ENCODE data around the gene PLEKHA7.

PLEKHA7 gene

DNA sequence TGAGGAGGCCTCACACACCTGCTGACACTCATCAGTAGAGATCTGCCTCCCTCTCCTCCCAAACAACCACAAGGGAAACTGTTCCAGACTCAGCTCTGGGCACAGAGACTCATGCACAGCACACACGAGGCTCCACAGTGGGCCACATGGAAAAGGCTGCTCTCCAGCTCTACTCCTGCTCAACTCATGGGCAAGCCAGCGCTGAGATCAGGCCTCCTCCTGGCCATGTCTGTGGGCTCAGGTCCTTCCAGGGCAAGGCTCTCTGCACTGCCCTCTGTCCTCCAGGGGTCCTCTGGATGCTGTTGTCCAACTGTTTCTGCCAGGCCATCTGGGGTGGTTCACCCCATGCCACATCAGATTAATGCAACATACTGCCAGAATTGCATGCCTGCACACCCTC lies 46.0 kb downstream of the PLEKHA7 start (continued):
- TF ChIP-seq, protein P1, sequence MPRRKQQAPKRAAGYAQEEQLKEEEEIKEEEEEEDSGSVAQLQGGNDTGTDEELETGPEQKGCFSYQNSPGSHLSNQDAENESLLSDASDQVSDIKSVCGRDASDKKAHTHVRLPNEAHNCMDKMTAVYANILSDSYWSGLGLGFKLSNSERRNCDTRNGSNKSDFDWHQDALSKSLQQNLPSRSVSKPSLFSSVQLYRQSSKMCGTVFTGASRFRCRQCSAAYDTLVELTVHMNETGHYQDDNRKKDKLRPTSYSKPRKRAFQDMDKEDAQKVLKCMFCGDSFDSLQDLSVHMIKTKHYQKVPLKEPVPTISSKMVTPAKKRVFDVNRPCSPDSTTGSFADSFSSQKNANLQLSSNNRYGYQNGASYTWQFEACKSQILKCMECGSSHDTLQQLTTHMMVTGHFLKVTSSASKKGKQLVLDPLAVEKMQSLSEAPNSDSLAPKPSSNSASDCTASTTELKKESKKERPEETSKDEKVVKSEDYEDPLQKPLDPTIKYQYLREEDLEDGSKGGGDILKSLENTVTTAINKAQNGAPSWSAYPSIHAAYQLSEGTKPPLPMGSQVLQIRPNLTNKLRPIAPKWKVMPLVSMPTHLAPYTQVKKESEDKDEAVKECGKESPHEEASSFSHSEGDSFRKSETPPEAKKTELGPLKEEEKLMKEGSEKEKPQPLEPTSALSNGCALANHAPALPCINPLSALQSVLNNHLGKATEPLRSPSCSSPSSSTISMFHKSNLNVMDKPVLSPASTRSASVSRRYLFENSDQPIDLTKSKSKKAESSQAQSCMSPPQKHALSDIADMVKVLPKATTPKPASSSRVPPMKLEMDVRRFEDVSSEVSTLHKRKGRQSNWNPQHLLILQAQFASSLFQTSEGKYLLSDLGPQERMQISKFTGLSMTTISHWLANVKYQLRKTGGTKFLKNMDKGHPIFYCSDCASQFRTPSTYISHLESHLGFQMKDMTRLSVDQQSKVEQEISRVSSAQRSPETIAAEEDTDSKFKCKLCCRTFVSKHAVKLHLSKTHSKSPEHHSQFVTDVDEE (CRISPR knock-in tag; IDR thresholded peaks at IDR 0.05): no peak
- no peak for TF ChIP-seq ARNTL (CRISPR knock-in tag; IDR thresholded peaks at IDR 0.05; ENCODE audit: borderline replicate concordance, low read depth)

DNA sequence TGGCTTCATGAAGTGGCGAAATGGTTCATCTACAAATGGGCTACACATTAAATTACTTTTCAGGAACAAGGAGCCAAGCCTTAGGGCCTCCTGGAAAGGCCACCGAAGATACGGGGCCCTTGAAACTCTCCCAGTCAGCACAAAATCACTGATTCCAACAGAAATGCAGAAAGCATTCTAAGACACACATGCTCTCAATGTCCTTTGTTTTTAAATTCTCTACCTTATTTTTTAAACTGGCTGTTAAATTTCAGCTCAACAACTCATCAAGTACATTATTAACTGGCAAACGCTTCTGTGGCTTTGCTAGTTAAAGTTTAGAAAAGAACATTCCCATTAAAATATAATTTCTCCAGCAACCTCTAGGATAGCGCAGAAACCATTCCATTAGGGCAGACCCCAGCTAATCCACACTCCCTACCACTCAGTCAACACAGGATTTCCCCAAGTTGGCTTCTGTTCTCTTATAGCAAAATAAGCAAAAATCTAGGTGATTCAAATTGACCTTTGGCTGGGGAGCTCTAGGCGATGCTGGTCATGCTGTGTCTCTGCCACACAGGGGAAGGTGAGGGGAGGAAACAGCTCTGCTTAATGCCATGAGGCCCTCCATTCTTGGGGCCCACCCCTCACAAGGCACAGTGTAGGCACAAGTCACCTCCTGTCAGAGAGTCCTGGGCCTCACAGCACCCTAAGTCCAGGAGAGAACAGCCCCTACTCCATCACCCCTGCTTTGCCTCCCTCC lies 47.1 kb downstream of the PLEKHA7 start:
- TF ChIP-seq RARB (CRISPR knock-in tag; IDR thresholded peaks at IDR 0.05) (no peak), ZFP30 (CRISPR knock-in tag; IDR thresholded peaks at IDR 0.05) (no peak), TOX (CRISPR knock-in tag; IDR thresholded peaks at IDR 0.05; ENCODE audit: borderline replicate concordance) (no peak)
- TF ChIP-seq, protein P2, sequence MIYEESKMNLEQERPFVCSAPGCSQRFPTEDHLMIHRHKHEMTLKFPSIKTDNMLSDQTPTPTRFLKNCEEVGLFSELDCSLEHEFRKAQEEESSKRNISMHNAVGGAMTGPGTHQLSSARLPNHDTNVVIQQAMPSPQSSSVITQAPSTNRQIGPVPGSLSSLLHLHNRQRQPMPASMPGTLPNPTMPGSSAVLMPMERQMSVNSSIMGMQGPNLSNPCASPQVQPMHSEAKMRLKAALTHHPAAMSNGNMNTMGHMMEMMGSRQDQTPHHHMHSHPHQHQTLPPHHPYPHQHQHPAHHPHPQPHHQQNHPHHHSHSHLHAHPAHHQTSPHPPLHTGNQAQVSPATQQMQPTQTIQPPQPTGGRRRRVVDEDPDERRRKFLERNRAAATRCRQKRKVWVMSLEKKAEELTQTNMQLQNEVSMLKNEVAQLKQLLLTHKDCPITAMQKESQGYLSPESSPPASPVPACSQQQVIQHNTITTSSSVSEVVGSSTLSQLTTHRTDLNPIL (CRISPR knock-in tag; IDR thresholded peaks at IDR 0.05; ENCODE audit: low read depth): no peak
- no peak for ATAC-seq

DNA sequence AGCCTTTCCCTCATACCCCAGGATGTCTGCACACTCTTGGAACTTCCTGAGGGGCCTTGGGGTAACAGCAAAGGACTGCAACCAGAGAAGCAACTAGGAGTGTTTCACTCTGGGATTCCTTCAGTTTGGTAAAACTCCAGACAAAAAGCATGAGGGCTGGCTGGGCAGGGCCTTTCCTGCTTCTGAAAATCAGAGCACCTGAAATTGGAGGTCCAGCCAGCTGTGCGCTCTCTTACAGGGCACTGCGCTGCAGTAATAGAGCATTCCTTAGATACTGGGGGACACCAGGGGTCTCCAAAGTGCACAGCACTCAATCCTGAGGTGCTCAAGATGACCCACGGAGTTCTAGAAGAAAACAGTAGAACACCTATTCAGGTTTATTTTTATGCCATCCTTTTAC lies 49.7 kb downstream of the PLEKHA7 start:
- TF ChIP-seq ARNTL (CRISPR knock-in tag; IDR thresholded peaks at IDR 0.05; ENCODE audit: borderline replicate concordance, low read depth) (no peak), ZC3H10 (CRISPR knock-in tag; IDR thresholded peaks at IDR 0.05) (no peak), ZNF565 (CRISPR knock-in tag; conservative IDR thresholded peaks at IDR 0.05; ENCODE audit: low read depth) (no peak), SNAI2 (CRISPR knock-in tag; IDR thresholded peaks at IDR 0.05) (no peak), ISL1 (CRISPR knock-in tag; IDR thresholded peaks at IDR 0.05) (no peak), ZNF70 (CRISPR knock-in tag; IDR thresholded peaks at IDR 0.05) (no peak), ZFP30 (CRISPR knock-in tag; IDR thresholded peaks at IDR 0.05) (no peak), TCF4 (CRISPR knock-in tag; IDR thresholded peaks at IDR 0.05; ENCODE audit: borderline replicate concordance) (no peak), RARB (CRISPR knock-in tag; IDR thresholded peaks at IDR 0.05) (no peak), ZFP3 (CRISPR knock-in tag; IDR thresholded peaks at IDR 0.05) (no peak), BACH2 (CRISPR knock-in tag; IDR thresholded peaks at IDR 0.05; ENCODE audit: borderline replicate concordance) (no peak), ZNF8 (CRISPR knock-in tag; IDR thresholded peaks at IDR 0.05) (no peak), CSDC2 (CRISPR knock-in tag; IDR thresholded peaks at IDR 0.05) (no peak), OSR1 (CRISPR knock-in tag; IDR thresholded peaks at IDR 0.05) (no peak), ESRRG (CRISPR knock-in tag; IDR thresholded peaks at IDR 0.05) (no peak), PPARA (CRISPR knock-in tag; IDR thresholded peaks at IDR 0.05; ENCODE audit: borderline replicate concordance) (no peak)
- TF ChIP-seq, protein P3, sequence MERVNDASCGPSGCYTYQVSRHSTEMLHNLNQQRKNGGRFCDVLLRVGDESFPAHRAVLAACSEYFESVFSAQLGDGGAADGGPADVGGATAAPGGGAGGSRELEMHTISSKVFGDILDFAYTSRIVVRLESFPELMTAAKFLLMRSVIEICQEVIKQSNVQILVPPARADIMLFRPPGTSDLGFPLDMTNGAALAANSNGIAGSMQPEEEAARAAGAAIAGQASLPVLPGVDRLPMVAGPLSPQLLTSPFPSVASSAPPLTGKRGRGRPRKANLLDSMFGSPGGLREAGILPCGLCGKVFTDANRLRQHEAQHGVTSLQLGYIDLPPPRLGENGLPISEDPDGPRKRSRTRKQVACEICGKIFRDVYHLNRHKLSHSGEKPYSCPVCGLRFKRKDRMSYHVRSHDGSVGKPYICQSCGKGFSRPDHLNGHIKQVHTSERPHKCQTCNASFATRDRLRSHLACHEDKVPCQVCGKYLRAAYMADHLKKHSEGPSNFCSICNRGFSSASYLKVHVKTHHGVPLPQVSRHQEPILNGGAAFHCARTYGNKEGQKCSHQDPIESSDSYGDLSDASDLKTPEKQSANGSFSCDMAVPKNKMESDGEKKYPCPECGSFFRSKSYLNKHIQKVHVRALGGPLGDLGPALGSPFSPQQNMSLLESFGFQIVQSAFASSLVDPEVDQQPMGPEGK (CRISPR knock-in tag; IDR thresholded peaks at IDR 0.05; ENCODE audit: borderline replicate concordance): no peak
- TF ChIP-seq, protein P4, sequence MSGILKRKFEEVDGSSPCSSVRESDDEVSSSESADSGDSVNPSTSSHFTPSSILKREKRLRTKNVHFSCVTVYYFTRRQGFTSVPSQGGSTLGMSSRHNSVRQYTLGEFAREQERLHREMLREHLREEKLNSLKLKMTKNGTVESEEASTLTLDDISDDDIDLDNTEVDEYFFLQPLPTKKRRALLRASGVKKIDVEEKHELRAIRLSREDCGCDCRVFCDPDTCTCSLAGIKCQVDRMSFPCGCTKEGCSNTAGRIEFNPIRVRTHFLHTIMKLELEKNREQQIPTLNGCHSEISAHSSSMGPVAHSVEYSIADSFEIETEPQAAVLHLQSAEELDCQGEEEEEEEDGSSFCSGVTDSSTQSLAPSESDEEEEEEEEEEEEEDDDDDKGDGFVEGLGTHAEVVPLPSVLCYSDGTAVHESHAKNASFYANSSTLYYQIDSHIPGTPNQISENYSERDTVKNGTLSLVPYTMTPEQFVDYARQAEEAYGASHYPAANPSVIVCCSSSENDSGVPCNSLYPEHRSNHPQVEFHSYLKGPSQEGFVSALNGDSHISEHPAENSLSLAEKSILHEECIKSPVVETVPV (CRISPR knock-in tag; IDR thresholded peaks at IDR 0.05): no peak
- TF ChIP-seq, protein P2 (CRISPR knock-in tag; IDR thresholded peaks at IDR 0.05; ENCODE audit: low read depth): no peak
- no peak for ATAC-seq

Data from SK-N-SH treated with all-trans-retinoic acid at 6 μM for 48 hours (cell line).